Measurements from ENCODE around the gene ACTL10. TPM values are rescaled to one million over a fixed set of nuclear protein-coding genes. Genes with fewer than 3 reads are reported as not detected.

ACTL10 gene
- total and polyA plus RNA-seq, 2 experiments from 2014 or later, result 0.71 to 1.9 TPM

- Mint-ChIP-seq H3K4me1 (peaks cover 29% of the 10 kb centered on the region), H3K4me3 (no peak overlapping the region), H3K36me3 (ENCODE audit: low read depth) (no peaks in the 10 kb centered on the region), H3K27ac (no peak overlapping the region), H3K27me3 (ENCODE audit: insufficient read depth, low read depth, poor library complexity) (peaks cover 21% of the 10 kb centered on the region), H3K9me3 (no peaks in the 10 kb centered on the region)
- Histone ChIP-seq H3K27ac (ENCODE audit: low read depth) (no peak overlapping the region), H3K27me3 (ENCODE audit: insufficient read depth) (no peaks in the 10 kb centered on the region), H3K36me3 (ENCODE audit: insufficient read depth) (no peaks in the 10 kb centered on the region), H2AFZ (no peak overlapping the region), H4K20me1 (replicated peaks; ENCODE audit: insufficient read depth) (peaks cover 7% of the 10 kb centered on the region; the same call in 1 of the 2 replicates), H3K4me3 (no peak overlapping the region), H3K4me1 (ENCODE audit: insufficient read depth) (peaks cover 11% of the 10 kb centered on the region), H3K79me2 (replicated peaks; ENCODE audit: insufficient read depth) (peaks cover 12% of the 10 kb centered on the region), H3F3A (replicated peaks; ENCODE audit: low read depth) (0 out of 2 replicates have a peak, but pooled peaks cover 2% of the 10 kb centered on the region), H3K9me2 (ENCODE audit: insufficient read depth) (no peaks in the 10 kb centered on the region), H3K4me2 (no peak overlapping the region)
- no peak for ATAC-seq
- TF ChIP-seq CTCF (conservative IDR thresholded peaks at IDR 0.05; ENCODE audit: low read depth in 2 of 2) (no peak), ETS1 (IDR thresholded peaks at IDR 0.05) (no peak), STAT1 (IDR thresholded peaks at IDR 0.05; ENCODE audit: unreplicated experiment) (no peak), JUNB (IDR thresholded peaks at IDR 0.05; ENCODE audit: unreplicated experiment) (no peak), REST (IDR thresholded peaks at IDR 0.05; ENCODE audit: unreplicated experiment) (no peak), EZH2 (IDR thresholded peaks at IDR 0.05; ENCODE audit: low read depth, unreplicated experiment) (no peak), ZNF114 (CRISPR knock-in tag; IDR thresholded peaks at IDR 0.05) (no peak), ZNF462 (CRISPR knock-in tag; IDR thresholded peaks at IDR 0.05) (no peak), ZNF331 (CRISPR knock-in tag; IDR thresholded peaks at IDR 0.05; ENCODE audit: low read depth) (no peak), POLR2AphosphoS5 (IDR thresholded peaks at IDR 0.05; ENCODE audit: low read depth) (no peak), EZH2phosphoT487 (IDR thresholded peaks at IDR 0.05; ENCODE audit: unreplicated experiment) (no peak), NANOG (IDR thresholded peaks at IDR 0.05; ENCODE audit: borderline replicate concordance) (no peak), CREB1 (CRISPR knock-in tag; IDR thresholded peaks at IDR 0.05; ENCODE audit: low read depth) (no peak)
- DNase-seq (ENCODE audit: low spot score), result no peak
Measured at GRCh38 chr20:33689493-33689892, 22.8 kb downstream of the ACTL10 start.

Measured in GM23338 (cell line).